H1 (cell line): ENCODE measurements around the gene LIN37. TPM values are rescaled to one million over a fixed set of nuclear protein-coding genes. Genes with fewer than 3 reads are reported as not detected.

Experiments used
- CTCF ChIA-PET: fragments of 300-600 bp; sonication (Branson Sonifier 250); formaldehyde crosslinking; loops from one replicate; lab custom pipeline; 2021; ENCODE audit not compliant: partially characterized antibody; lab: Charles Lee
- POLR2A ChIA-PET: fragments of 300-600 bp; sonication (Branson Sonifier 250); formaldehyde crosslinking; loops from one replicate; lab custom pipeline; 2021; ENCODE audit warnings: inconsistent platforms; ENCODE audit not compliant: partially characterized antibody; lab: Charles Lee
- DNase-seq, 2 experiments: peaks; one replicate each; pipeline versions ENCODE4 v3.0.0 to v3.0.0-alpha.2; 2010 to 2022; ENCODE audit warnings: low spot score in 2 of 2, low read depth in 1 of 2, mixed read lengths in 1 of 2
- FAIRE-seq: peaks from 2 replicates; lab custom pipeline; 2011; peaks lifted over from hg19 to GRCh38; lab: Jason Lieb, UNC
- H2AFZ ChIP-seq: 2 replicates; pipeline ENCODE4 v1.8.1; 2012; ENCODE audit warnings: low read length, inconsistent platforms
- H2AK5ac ChIP-seq: 2 replicates; pipeline ENCODE4 v1.6.1; 2013; ENCODE audit warnings: low read depth, low read length
- H2BK120ac ChIP-seq: replicated peaks from 2 replicates; pipeline ENCODE3; 2013; ENCODE audit warnings: low read depth, low read length, inconsistent platforms
- H2BK12ac ChIP-seq: 2 replicates; pipeline ENCODE4 v1.6.1; 2013; ENCODE audit warnings: low read depth, low read length
- H2BK15ac ChIP-seq: 2 replicates; pipeline ENCODE4 v1.6.1; 2013; ENCODE audit warnings: low read length
- H2BK20ac ChIP-seq: 2 replicates; pipeline ENCODE4 v1.6.1; 2013; ENCODE audit warnings: low read length
- H2BK5ac ChIP-seq: 2 replicates; pipeline ENCODE4 v1.6.1; 2013; ENCODE audit warnings: low read depth, low read length
- H3K14ac ChIP-seq: 2 replicates; pipeline ENCODE4 v1.6.1; 2013; ENCODE audit warnings: inconsistent platforms; ENCODE audit not compliant: insufficient read length
- H3K18ac ChIP-seq: 2 replicates; pipeline ENCODE4 v1.6.1; 2013; ENCODE audit warnings: low read length; ENCODE audit errors: extremely low read depth
- H3K23ac ChIP-seq: 2 replicates; pipeline ENCODE4 v1.6.1; 2013; ENCODE audit warnings: inconsistent platforms; ENCODE audit not compliant: insufficient read length
- H3K23me2 ChIP-seq: 2 replicates; pipeline ENCODE4 v1.6.1; 2013; ENCODE audit warnings: low read depth, low read length
- H3K27ac ChIP-seq: 2 replicates; pipeline ENCODE4 v1.6.1; 2011; ENCODE audit warnings: low read depth, low read length, inconsistent platforms
- H3K27me3 ChIP-seq, 4 experiments: replicated peaks in 1 of 4; 1 replicate in 1 of 4; 2 replicates in 3 of 4; pipeline versions ENCODE4 v1.6.1 to v1.8.1; 2011 to 2013; ENCODE audit warnings: low read length in 3 of 4, mild to moderate bottlenecking in 3 of 4, inconsistent platforms in 2 of 4, mixed read lengths in 2 of 4, moderate library complexity in 1 of 4; ENCODE audit not compliant: control insufficient read depth in 3 of 4, insufficient read depth in 3 of 4; ENCODE audit errors: extremely low read depth in 1 of 4
- H3K36me3 ChIP-seq, 4 experiments: 2 replicates each; pipeline versions ENCODE4 v1.6.1 to v1.8.1; 2011 to 2013; ENCODE audit warnings: mild to moderate bottlenecking in 4 of 4, low read length in 3 of 4, moderate library complexity in 2 of 4, control low read depth in 1 of 4, inconsistent platforms in 1 of 4; ENCODE audit not compliant: insufficient read depth in 4 of 4, control insufficient read depth in 2 of 4
- H3K4ac ChIP-seq: replicated peaks from 2 replicates; pipeline ENCODE3; 2013; ENCODE audit warnings: low read length, low read depth, mixed read lengths, inconsistent platforms; ENCODE audit not compliant: insufficient read length
- H3K4me1 ChIP-seq, 4 experiments: replicated peaks in 1 of 4; 1 replicate in 1 of 4; 2 replicates in 3 of 4; pipeline versions ENCODE4 v1.6.1 to v1.8.1; 2011 to 2013; ENCODE audit warnings: low read length in 3 of 4, inconsistent platforms in 2 of 4, mixed read lengths in 1 of 4; ENCODE audit not compliant: insufficient read depth in 4 of 4, control insufficient read depth in 3 of 4
- H3K4me2 ChIP-seq, 2 experiments: 2 replicates each; pipeline versions ENCODE4 v1.6.1 to v1.8.1; 2011 to 2013; ENCODE audit warnings: low read depth in 2 of 2, low read length in 2 of 2, control low read depth in 1 of 2, inconsistent platforms in 1 of 2, mild to moderate bottlenecking in 1 of 2; ENCODE audit not compliant: insufficient read depth in 1 of 2
- H3K4me3 ChIP-seq, 4 experiments: fragments of 200-600, 300-600 bp in 1 of 4; sonication (generic), shearing (Covaris generic), sonication (Bioruptor Twin) in 1 of 4; 2 replicates each; pipeline versions ENCODE4 v1.5.1 to v1.8.1; 2011 to 2016; ENCODE audit warnings: low read length in 4 of 4, low read depth in 3 of 4, control low read depth in 2 of 4, inconsistent platforms in 2 of 4, mild to moderate bottlenecking in 2 of 4, mixed read lengths in 1 of 4, moderate library complexity in 1 of 4; ENCODE audit not compliant: insufficient read depth in 2 of 4; ENCODE audit errors: extremely low read depth in 1 of 4
- H3K56ac ChIP-seq: replicated peaks from 2 replicates; pipeline ENCODE3; 2013; ENCODE audit warnings: low read depth, mild to moderate bottlenecking, mixed read lengths, low read length, inconsistent platforms; ENCODE audit not compliant: insufficient read length
- H3K79me1 ChIP-seq: 2 replicates; pipeline ENCODE4 v1.6.1; 2013; ENCODE audit warnings: low read depth, low read length, control low read depth
- H3K79me2 ChIP-seq, 2 experiments: 2 replicates each; pipeline versions ENCODE4 v1.6.1 to v1.8.1; 2012 to 2013; ENCODE audit warnings: low read length in 2 of 2, mild to moderate bottlenecking in 2 of 2, inconsistent platforms in 1 of 2; ENCODE audit not compliant: insufficient read depth in 2 of 2, control insufficient read depth in 1 of 2
- H3K9ac ChIP-seq, 4 experiments: replicated peaks in 1 of 4; 1 replicate in 1 of 4; 2 replicates in 3 of 4; pipeline versions ENCODE4 v1.6.1 to v1.8.1; 2011 to 2013; ENCODE audit warnings: low read depth in 3 of 4, low read length in 3 of 4, control low read depth in 2 of 4, mild to moderate bottlenecking in 2 of 4, moderate library complexity in 2 of 4, inconsistent platforms in 1 of 4; ENCODE audit errors: extremely low read depth in 1 of 4
- H3K9me3 ChIP-seq, 2 experiments: 2 replicates each; pipeline versions ENCODE4 v1.6.1 to v1.8.1; 2012 to 2013; ENCODE audit warnings: mild to moderate bottlenecking in 2 of 2, moderate library complexity in 2 of 2, control low read depth in 1 of 2, inconsistent platforms in 1 of 2, low read depth in 1 of 2, low read length in 1 of 2, mixed read lengths in 1 of 2; ENCODE audit not compliant: insufficient read depth in 2 of 2
- H4K20me1 ChIP-seq, 2 experiments: replicated peaks in 1 of 2; 2 replicates each; pipeline versions ENCODE3 to v1.8.1; 2011 to 2013; ENCODE audit warnings: inconsistent platforms in 2 of 2, low read length in 2 of 2, mild to moderate bottlenecking in 1 of 2; ENCODE audit not compliant: insufficient read depth in 2 of 2, control insufficient read depth in 1 of 2
- H4K5ac ChIP-seq: 2 replicates; pipeline ENCODE4 v1.6.1; 2013; ENCODE audit warnings: low read length, low read depth, mixed read lengths, inconsistent platforms; ENCODE audit not compliant: insufficient read length
- H4K8ac ChIP-seq: 2 replicates; pipeline ENCODE4 v1.8.0; 2013; ENCODE audit warnings: mild to moderate bottlenecking, moderate library complexity, low read length, inconsistent platforms; ENCODE audit not compliant: insufficient read depth; ENCODE audit errors: extremely low read depth
- H4K91ac ChIP-seq: replicated peaks from 2 replicates; pipeline ENCODE3; 2013; ENCODE audit warnings: low read length, mixed read lengths, inconsistent platforms; ENCODE audit not compliant: insufficient read length
- BCL11A ChIP-seq, 2 experiments: IDR thresholded peaks; one replicate each; pipeline ENCODE4 v1.6.1; 2011; ENCODE audit warnings: low read depth in 2 of 2, low read length in 2 of 2, mild to moderate bottlenecking in 2 of 2
- BRCA1 ChIP-seq: IDR thresholded peaks from 2 replicates; pipeline ENCODE4 v1.6.1; 2012; ENCODE audit warnings: low read depth, low read length, improper control_type of control experiment
- CBX5 ChIP-seq: fragments of 300-800, 300-1000 bp; sonication (generic); IDR thresholded peaks from 2 replicates; pipeline ENCODE4 v1.7.1; 2016; ENCODE audit warnings: antibody characterized with exemption, low read length, low read depth
- HDAC6 ChIP-seq: IDR thresholded peaks from one replicate; pipeline ENCODE4 v1.7.1; 2012; ENCODE audit warnings: low read depth, mild to moderate bottlenecking, inconsistent platforms, low read length, moderate library complexity
- JUND ChIP-seq: IDR thresholded peaks from 2 replicates; pipeline ENCODE4 v1.6.1; 2011; ENCODE audit warnings: mild to moderate bottlenecking, improper control_type of control experiment, low read length
- POLR2A ChIP-seq, 2 experiments: IDR thresholded peaks; 1 replicate in 1 of 2; 2 replicates in 1 of 2; pipeline ENCODE4 v1.6.1; 2011; ENCODE audit warnings: low read depth in 2 of 2, low read length in 2 of 2, mild to moderate bottlenecking in 2 of 2; ENCODE audit errors: control extremely low read depth in 1 of 2
- SIN3A ChIP-seq, 2 experiments: IDR thresholded peaks in 1 of 2; conservative IDR thresholded peaks in 1 of 2; 2 replicates each; pipeline ENCODE4 v1.6.1; 2011 to 2012; ENCODE audit warnings: low read length in 2 of 2, improper control_type of control experiment in 1 of 2, low read depth in 1 of 2, mild to moderate bottlenecking in 1 of 2
- SP4 ChIP-seq: IDR thresholded peaks from 2 replicates; pipeline ENCODE4 v1.6.1; 2012; ENCODE audit warnings: low read length, inconsistent platforms
- SUZ12 ChIP-seq: fragments of 200-600 bp; sonication (generic); IDR thresholded peaks from 2 replicates; pipeline ENCODE4 v1.6.1; 2012; ENCODE audit warnings: mild to moderate bottlenecking, inconsistent platforms, low read length, moderate library complexity, mixed read lengths
- WGBS, 2 experiments: shearing (Covaris generic) in 1 of 2; methylation state at CpG; one replicate each; pipeline versions ENCODE4 v1.1.6 to v1.1.7; 2013 to 2015; ENCODE audit warnings: low lambda C conversion rate in 2 of 2, mixed read lengths in 2 of 2, inconsistent platforms in 1 of 2, low coverage in 1 of 2, missing lambda C conversion rate in 1 of 2; ENCODE audit not compliant: insufficient replicate concordance in 2 of 2, insufficient coverage in 1 of 2, insufficient read length in 1 of 2; ENCODE audit errors: extremely low coverage in 1 of 2, missing lambda C conversion rate in 1 of 2; 5-methylcytosine and 5-hydroxymethylcytosine counted together
- polyA plus RNA-seq, 7 experiments: library from polyadenylated mRNA; depleted of rRNA in 3 of 7; stranded (reverse) in 5 of 7; unstranded in 2 of 7; fragments of >200 nt in 5 of 7; fragments of 200-250 nt in 2 of 7; gene quantifications; 1 replicate in 5 of 7; 2 replicates in 1 of 7; 4 replicates in 1 of 7; pipeline versions ENCODE4 v1.2.1 to v1.2.3, GENCODE V29; 2011 to 2013; ENCODE audit warnings: missing spikeins in 2 of 7, mixed read lengths in 2 of 7
- total RNA-seq: library from RNA; stranded (reverse); fragmentation: NEBNext Ultra II Directional; extraction: Animal tissue kit (Norgen Biotek cat#: 25700); gene quantifications from 2 replicates; pipeline ENCODE4 v1.2.1, GENCODE V29; 2021

The LIN37 gene
- total and polyA plus RNA-seq, 2 of the 8 experiments (the other 6 are each of a cell fraction or from before 2014, with no cell fraction given), result 3.8 to 9.8 TPM

- no peak overlapping the region for H2BK5ac ChIP-seq
- no peak overlapping the region for H2BK20ac ChIP-seq
- no peak overlapping the region for H4K5ac ChIP-seq
- FAIRE-seq, result no peak
- H2BK15ac ChIP-seq, result no peak overlapping the region
- DNase-seq, result no peak
- 89% methylated on average over 8 of the region's 8 CpGs; no CpG with 5 or more reads in 1 of the 2 experiments for WGBS, 2 experiments
- H2BK120ac ChIP-seq, result no peak overlapping the region
- no peak overlapping the region for H2AFZ ChIP-seq
- H3K9me3 ChIP-seq, result no peaks in the 10 kb centered on the region
- no peak overlapping the region for H3K14ac ChIP-seq
- H3K4ac ChIP-seq, result no peak overlapping the region
- TF ChIP-seq SUZ12, result no peak
- no peak for TF ChIP-seq SIN3A (conservative IDR thresholded peaks at IDR 0.05 in 1 of 2, IDR thresholded peaks at IDR 0.05 in 1 of 2; ENCODE audit: low read depth in 1 of 2, low read length in 2 of 2)
- no peak for TF ChIP-seq JUND
- no peak for TF ChIP-seq BRCA1
- no peak for TF ChIP-seq HDAC6
- no peak for TF ChIP-seq CBX5
- TF ChIP-seq SP4, result no peak
- no peak for TF ChIP-seq BCL11A (IDR thresholded peaks at IDR 0.05; ENCODE audit: low read depth in 2 of 2, low read length in 2 of 2)
- no peak for TF ChIP-seq POLR2A (IDR thresholded peaks at IDR 0.05; ENCODE audit: control extremely low read depth in 1 of 2, low read depth in 2 of 2, low read length in 2 of 2)
- peaks cover 0 to 9% (median 7%) of the 10 kb centered on the region in 4 experiments; a peak in 3 of 7 replicates for H3K27me3 ChIP-seq
- no peak overlapping the region for H4K91ac ChIP-seq
- H3K4me2 ChIP-seq, result no peak overlapping the region
- H3K23me2 ChIP-seq, result peaks cover 6% of the 10 kb centered on the region
- no peak overlapping the region for H2BK12ac ChIP-seq
- H3K36me3 ChIP-seq, result no peaks in the 10 kb centered on the region
- no peak overlapping the region for H3K18ac ChIP-seq
- no peaks in the 10 kb centered on the region for H3K79me2 ChIP-seq
- no peak overlapping the region for H3K27ac ChIP-seq
- ChIA-PET POLR2A (interaction anchor here (0.7 to 1.7 kb wide), 2 partner anchors 13 to 19 kb away, joined by 3 to 4 read pairs; no protein-coding TSS in a partner anchor), CTCF (interaction anchor here (1.0 to 1.1 kb wide), 2 partner anchors 18 to 152 kb away, joined by 3 to 4 read pairs; no protein-coding TSS in a partner anchor)
- no peak overlapping the region for H3K56ac ChIP-seq
- no peaks in the 10 kb centered on the region; the same call in 1 of the 2 replicates for H3K79me1 ChIP-seq
- no peak overlapping the region for H2AK5ac ChIP-seq
- peaks cover 0 to 8% of the 10 kb centered on the region in 2 experiments for H4K20me1 ChIP-seq
- H3K9ac ChIP-seq, result no peak overlapping the region
- no peak overlapping the region for H4K8ac ChIP-seq
- no peak overlapping the region for H3K4me3 ChIP-seq
- peaks cover 0 to 31% (median 20%) of the 10 kb centered on the region in 4 experiments; a peak in 6 of 7 replicates for H3K4me1 ChIP-seq
- H3K23ac ChIP-seq, result no peak overlapping the region
Observed at GRCh38 chr19:35779033-35779432, 30.7 kb downstream of the LIN37 start.
